ENCODE data around the gene TTC13. TPM values are rescaled to one million over a fixed set of nuclear protein-coding genes. Genes with fewer than 3 reads are reported as not detected.

Gene TTC13
- total RNA-seq, 4 donors from 2014 or later: 17.3 to 106 (median 42.6) TPM

DNA sequence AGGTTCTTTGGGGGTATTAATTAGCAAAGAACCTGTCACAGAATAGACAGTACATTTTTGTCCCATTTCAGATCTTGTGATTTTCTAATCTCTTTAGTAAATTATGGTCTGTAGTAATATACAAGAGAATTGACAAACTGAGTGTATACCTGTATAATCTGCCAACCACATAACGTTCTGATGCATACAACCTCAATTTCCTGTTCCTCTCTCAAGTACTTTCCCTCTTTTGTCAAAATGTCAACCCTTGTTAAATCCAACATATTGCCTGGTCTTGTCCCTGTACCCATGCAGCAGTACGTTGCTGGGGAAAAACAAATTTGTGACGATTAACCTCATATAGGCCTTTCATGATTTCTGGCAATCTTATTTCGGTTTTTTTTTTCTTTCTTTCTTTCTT is 1.3 kb upstream of the TTC13 start:
- Histone ChIP-seq H3K4me1 (peaks cover 0 to 39% (median 2%) of the 10 kb centered on the region in 4 donors), H3K36me3 (no peaks in the 10 kb centered on the region), H3K9me3 (no peaks in the 10 kb centered on the region), H3K27me3 (no peaks in the 10 kb centered on the region), H3K4me3 (peak overlapping the region in 2 of 4 donors; percentile 97 to 99), H3K27ac (no peak overlapping the region)
- TF ChIP-seq, protein P1, sequence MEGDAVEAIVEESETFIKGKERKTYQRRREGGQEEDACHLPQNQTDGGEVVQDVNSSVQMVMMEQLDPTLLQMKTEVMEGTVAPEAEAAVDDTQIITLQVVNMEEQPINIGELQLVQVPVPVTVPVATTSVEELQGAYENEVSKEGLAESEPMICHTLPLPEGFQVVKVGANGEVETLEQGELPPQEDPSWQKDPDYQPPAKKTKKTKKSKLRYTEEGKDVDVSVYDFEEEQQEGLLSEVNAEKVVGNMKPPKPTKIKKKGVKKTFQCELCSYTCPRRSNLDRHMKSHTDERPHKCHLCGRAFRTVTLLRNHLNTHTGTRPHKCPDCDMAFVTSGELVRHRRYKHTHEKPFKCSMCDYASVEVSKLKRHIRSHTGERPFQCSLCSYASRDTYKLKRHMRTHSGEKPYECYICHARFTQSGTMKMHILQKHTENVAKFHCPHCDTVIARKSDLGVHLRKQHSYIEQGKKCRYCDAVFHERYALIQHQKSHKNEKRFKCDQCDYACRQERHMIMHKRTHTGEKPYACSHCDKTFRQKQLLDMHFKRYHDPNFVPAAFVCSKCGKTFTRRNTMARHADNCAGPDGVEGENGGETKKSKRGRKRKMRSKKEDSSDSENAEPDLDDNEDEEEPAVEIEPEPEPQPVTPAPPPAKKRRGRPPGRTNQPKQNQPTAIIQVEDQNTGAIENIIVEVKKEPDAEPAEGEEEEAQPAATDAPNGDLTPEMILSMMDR (IDR thresholded peaks at IDR 0.05): no peak
- no peak for TF ChIP-seq POLR2A (IDR thresholded peaks at IDR 0.05)
- DNase-seq: no peak

DNA sequence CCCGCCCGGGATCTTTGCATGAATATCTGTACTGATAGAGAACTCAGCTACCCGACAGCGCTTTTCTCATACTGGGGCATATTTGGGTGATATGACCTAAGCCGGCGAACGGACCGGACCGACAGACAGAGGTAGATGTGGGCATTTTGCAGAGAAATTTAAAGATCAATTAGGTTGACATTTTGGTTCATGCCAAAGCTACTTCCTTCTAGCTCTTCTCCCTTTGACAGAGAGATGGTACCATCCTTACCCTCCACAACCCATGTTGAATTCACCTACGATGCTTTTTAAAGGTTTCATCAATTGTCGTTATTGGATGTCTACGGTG is 692 bp upstream of the TTC13 start:
- no peaks in the 10 kb centered on the region for H3K27me3 ChIP-seq
- H3K4me3 ChIP-seq: peak overlapping the region; percentile 73 to 99 (median 96)
- H3K36me3 ChIP-seq: no peaks in the 10 kb centered on the region
- no peak for TF ChIP-seq POLR2A (IDR thresholded peaks at IDR 0.05)
- TF ChIP-seq, protein P1 (IDR thresholded peaks at IDR 0.05): no peak
- H3K9me3 ChIP-seq: no peaks in the 10 kb centered on the region
- no peak for DNase-seq
- H3K4me1 ChIP-seq: peaks cover 0 to 39% (median 2%) of the 10 kb centered on the region in 4 donors
- peak overlapping the region; percentile 57 to 97 (median 68) for H3K27ac ChIP-seq

DNA sequence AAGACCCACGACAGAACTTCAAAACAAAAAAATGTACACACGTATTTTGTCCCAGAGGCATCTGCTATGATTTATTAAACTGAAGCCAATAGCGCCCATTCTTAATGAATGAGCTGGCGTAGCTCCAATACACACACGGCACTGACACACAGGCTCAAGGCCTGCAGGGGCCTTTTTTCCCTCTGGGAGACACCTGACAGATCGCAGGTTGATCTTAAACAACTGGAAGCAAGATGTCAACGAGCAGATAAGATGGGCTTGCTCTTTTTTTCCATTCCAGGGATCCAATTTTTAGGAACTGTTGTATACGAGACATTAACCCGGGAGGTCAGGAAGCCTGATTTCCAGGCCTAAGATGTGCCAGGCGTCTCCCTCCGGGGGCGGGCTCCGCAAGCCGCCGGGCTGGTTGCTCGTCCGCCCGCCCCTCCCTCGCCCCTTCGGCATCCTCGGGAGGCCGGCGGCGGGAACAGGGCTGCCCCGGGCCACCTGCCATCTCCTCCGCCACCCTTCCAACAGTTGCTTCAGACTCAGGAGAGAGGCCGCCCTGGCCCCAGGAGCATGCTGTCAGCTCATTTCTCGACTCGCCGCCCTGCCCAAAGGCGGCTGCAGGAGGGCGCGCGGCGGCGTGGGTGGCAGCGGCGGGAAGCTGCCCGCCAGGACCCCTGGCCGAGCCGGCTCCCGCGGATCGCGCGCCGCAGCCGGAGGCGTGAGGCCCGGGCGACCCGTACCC is 735 bp downstream of the TTC13 start:
- Histone ChIP-seq H3K27me3 (no peaks in the 10 kb centered on the region), H3K27ac (peak overlapping the region; percentile 40 to 97 (median 68)), H3K9me3 (no peaks in the 10 kb centered on the region), H3K4me1 (peaks cover 0 to 37% (median 2%) of the 10 kb centered on the region in 4 donors), H3K36me3 (no peaks in the 10 kb centered on the region), H3K4me3 (peak overlapping the region; percentile 73 to 99 (median 96))
- TF ChIP-seq POLR2A (IDR thresholded peaks at IDR 0.05): no peak
- TF ChIP-seq, protein P1 (IDR thresholded peaks at IDR 0.05): no peak
- peak; percentile 31 to 58 (median 52) for DNase-seq

DNA sequence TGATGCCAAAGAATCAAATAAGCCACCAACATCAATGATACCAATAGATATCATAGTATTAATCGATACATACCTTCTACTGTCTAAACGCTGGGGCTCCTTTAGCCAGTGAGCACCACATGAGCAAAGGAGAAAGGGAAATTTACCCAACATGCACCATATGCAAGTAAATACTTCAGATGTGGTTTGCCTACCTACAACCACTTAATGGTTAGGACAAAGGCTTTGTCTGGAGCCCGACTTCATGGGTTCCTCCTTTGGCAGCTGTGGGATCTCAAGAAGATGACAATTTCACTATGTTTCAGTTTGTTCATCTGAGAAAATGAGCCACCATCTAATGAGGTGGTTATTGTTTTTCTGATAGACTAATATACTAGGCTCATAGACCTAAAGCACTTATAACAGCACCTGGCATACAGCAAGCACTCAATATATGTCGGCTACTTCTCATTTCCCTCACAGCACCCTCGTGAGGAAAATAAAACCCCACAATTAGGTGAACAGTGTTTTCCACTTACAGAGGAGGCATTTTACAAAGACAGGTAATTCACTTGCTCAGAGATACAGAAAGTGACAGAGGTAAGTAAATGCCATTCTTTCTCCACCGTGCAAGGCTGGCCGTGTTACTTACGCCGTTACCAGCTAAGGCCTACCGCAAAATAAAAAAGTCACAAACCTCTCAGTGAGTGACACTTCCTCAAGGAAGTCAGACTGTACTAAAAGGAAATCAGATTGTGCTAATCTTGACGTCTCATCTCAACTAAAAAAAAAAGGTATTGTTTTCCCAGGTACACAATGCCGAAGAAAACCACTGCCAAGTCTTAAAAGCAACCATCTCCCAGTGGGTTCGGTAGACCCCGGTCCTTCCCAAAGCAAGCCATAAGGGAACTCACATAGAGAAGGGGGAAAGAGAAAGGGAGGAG is 1.6 kb downstream of the TTC13 start:
- no peaks in the 10 kb centered on the region for H3K36me3 ChIP-seq
- peak in 2 of 3 donors; percentile 53 to 59 for DNase-seq
- H3K27ac ChIP-seq: peak overlapping the region; percentile 40 to 97 (median 68)
- no peaks in the 10 kb centered on the region for H3K9me3 ChIP-seq
- peak overlapping the region; percentile 73 to 99 (median 96) for H3K4me3 ChIP-seq
- H3K27me3 ChIP-seq: no peaks in the 10 kb centered on the region
- TF ChIP-seq, protein P1 (IDR thresholded peaks at IDR 0.05): no peak
- TF ChIP-seq POLR2A (IDR thresholded peaks at IDR 0.05): no peak
- peaks cover 0 to 29% (median 4%) of the 10 kb centered on the region in 4 donors for H3K4me1 ChIP-seq

DNA sequence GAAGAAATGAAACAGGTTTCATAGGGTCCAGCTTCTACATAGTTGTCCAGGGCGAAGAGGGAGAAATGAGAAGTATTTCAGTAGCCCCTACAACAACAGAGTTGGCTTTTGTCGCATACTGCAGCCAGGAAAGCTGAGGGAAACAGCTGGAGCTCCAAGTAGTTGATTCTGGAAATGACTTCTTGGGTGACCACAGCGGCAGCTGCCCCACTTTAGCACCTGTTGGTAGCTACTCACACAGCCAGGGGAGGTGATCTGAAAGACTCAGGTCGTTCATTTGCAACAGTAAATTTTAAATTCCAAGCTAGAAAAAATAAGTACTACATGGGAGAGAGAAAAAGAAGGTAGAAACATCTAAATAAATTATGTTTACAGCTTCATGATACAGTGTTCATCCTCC is 2.3 kb downstream of the TTC13 start:
- peaks cover 0 to 27% (median 4%) of the 10 kb centered on the region in 4 donors for H3K4me1 ChIP-seq

More for the DNA sequence above, 2.3 kb downstream of the TTC13 start:
- no peaks in the 10 kb centered on the region for H3K27me3 ChIP-seq
- H3K36me3 ChIP-seq: no peaks in the 10 kb centered on the region
- H3K27ac ChIP-seq: no peak overlapping the region
- no peak overlapping the region for H3K4me3 ChIP-seq
- TF ChIP-seq, protein P1 (IDR thresholded peaks at IDR 0.05): no peak
- no peak for TF ChIP-seq POLR2A (IDR thresholded peaks at IDR 0.05)
- DNase-seq: no peak
- no peaks in the 10 kb centered on the region for H3K9me3 ChIP-seq

Data from Peyer's patch (tissue), 4 donors.